H1 (cell line): ENCODE data around the gene STX7. TPM values are rescaled to one million over a fixed set of nuclear protein-coding genes. Genes with fewer than 3 reads are reported as not detected.

Experiments
- CBX5 ChIP-seq: fragments of 300-800, 300-1000 bp; sonication (generic); IDR thresholded peaks from 2 replicates; pipeline ENCODE4 v1.7.1; 2016; ENCODE audit warnings: antibody characterized with exemption, low read length, low read depth
- EGR1 ChIP-seq: IDR thresholded peaks from 2 replicates; pipeline ENCODE4 v1.6.1; 2011; ENCODE audit warnings: low read depth, low read length, borderline replicate concordance
- SIN3A ChIP-seq, 2 experiments: IDR thresholded peaks in 1 of 2; conservative IDR thresholded peaks in 1 of 2; 2 replicates each; pipeline ENCODE4 v1.6.1; 2011 to 2012; ENCODE audit warnings: low read length in 2 of 2, improper control_type of control experiment in 1 of 2, low read depth in 1 of 2, mild to moderate bottlenecking in 1 of 2
- polyA plus RNA-seq, 7 experiments: library from polyadenylated mRNA; depleted of rRNA in 3 of 7; stranded (reverse) in 5 of 7; unstranded in 2 of 7; fragments of >200 nt in 5 of 7; fragments of 200-250 nt in 2 of 7; gene quantifications; 1 replicate in 5 of 7; 2 replicates in 1 of 7; 4 replicates in 1 of 7; pipeline versions ENCODE4 v1.2.1 to v1.2.3, GENCODE V29; 2011 to 2013; ENCODE audit warnings: missing spikeins in 2 of 7, mixed read lengths in 2 of 7
- total RNA-seq: library from RNA; stranded (reverse); fragmentation: NEBNext Ultra II Directional; extraction: Animal tissue kit (Norgen Biotek cat#: 25700); gene quantifications from 2 replicates; pipeline ENCODE4 v1.2.1, GENCODE V29; 2021

Gene STX7
- total and polyA plus RNA-seq, 2 of the 8 experiments (the other 6 are each of a cell fraction or from before 2014, with no cell fraction given), result 5.7 to 27.9 TPM

DNA sequence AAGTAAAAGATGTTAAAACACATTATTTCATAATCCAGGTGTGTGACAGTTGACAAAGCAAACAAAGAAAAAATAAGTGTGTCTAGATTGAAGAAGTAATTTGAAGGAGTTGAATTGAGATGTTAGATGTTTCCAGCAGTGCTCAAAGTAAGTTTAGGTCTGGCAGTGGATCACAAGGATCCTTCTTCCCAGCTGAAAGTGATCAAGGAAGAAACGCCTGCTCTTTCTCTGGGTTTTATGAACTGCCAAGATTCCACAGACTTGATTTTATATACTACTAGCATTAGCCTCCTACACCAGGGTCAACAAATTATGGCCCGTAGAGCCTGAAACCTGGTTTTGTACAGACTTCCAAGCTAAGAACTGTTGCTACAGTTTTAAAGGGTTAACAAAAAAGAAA is 30.3 kb downstream of the STX7 start (continued):
- TF ChIP-seq SIN3A (conservative IDR thresholded peaks at IDR 0.05 in 1 of 2, IDR thresholded peaks at IDR 0.05 in 1 of 2; ENCODE audit: low read depth in 1 of 2, low read length in 2 of 2), result no peak
- no peak for TF ChIP-seq CBX5
- no peak for TF ChIP-seq EGR1
